ENCODE data around the gene RAI1.

DNA sequence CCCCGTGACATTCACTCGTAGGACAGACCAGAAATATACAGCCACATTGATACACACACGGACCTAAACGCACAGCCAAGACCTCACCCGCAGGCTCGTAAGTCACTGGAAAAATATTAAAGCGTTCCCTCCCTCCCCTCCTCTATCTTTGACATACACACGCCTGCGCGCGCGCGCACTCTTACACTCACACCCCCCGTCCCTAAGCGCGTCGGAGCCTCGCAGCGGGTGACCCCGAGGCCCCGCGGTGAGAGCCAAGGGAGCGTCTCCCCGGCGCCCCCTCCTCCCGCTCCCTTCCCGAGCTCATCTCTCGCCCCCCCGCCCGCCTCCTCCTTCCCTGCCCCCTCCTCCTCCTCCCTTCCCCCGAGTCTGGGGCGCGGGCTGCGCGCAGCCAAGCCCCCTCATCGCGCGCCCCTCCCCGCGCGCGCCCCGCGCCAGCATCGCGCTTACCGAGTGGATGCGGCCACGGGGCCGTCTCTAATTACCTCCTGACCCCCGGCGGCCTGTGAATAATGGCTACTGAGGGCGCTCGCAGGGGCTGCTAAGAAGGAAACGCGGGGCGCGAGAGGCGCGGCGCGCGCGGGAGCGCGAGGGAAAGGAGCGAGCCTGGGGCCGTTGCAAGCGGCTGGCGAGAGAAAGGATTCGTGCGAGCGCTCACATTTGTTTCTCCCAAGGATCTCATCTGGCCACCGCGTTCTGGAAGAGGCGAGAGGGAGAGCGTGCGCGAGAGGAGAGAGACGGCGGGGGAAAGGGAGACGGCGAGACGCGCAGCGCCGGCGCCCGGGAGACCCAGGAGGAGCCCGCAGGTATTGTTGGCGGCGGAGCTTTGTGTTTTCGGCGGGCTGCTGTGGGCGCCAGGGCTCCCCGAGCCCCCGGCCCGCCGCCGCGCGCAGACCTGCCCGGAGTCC, 42.4 kb downstream of the RAI1 start:
- TF ChIP-seq, protein P1, sequence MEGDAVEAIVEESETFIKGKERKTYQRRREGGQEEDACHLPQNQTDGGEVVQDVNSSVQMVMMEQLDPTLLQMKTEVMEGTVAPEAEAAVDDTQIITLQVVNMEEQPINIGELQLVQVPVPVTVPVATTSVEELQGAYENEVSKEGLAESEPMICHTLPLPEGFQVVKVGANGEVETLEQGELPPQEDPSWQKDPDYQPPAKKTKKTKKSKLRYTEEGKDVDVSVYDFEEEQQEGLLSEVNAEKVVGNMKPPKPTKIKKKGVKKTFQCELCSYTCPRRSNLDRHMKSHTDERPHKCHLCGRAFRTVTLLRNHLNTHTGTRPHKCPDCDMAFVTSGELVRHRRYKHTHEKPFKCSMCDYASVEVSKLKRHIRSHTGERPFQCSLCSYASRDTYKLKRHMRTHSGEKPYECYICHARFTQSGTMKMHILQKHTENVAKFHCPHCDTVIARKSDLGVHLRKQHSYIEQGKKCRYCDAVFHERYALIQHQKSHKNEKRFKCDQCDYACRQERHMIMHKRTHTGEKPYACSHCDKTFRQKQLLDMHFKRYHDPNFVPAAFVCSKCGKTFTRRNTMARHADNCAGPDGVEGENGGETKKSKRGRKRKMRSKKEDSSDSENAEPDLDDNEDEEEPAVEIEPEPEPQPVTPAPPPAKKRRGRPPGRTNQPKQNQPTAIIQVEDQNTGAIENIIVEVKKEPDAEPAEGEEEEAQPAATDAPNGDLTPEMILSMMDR (IDR thresholded peaks at IDR 0.05) = no peak
- no peak for TF ChIP-seq POLR2A (IDR thresholded peaks at IDR 0.05)

Measured in lower leg skin (tissue), 3 donors.